ENCODE data around the gene ZG16.

- TF ChIP-seq, protein P1, sequence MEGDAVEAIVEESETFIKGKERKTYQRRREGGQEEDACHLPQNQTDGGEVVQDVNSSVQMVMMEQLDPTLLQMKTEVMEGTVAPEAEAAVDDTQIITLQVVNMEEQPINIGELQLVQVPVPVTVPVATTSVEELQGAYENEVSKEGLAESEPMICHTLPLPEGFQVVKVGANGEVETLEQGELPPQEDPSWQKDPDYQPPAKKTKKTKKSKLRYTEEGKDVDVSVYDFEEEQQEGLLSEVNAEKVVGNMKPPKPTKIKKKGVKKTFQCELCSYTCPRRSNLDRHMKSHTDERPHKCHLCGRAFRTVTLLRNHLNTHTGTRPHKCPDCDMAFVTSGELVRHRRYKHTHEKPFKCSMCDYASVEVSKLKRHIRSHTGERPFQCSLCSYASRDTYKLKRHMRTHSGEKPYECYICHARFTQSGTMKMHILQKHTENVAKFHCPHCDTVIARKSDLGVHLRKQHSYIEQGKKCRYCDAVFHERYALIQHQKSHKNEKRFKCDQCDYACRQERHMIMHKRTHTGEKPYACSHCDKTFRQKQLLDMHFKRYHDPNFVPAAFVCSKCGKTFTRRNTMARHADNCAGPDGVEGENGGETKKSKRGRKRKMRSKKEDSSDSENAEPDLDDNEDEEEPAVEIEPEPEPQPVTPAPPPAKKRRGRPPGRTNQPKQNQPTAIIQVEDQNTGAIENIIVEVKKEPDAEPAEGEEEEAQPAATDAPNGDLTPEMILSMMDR (IDR thresholded peaks at IDR 0.05), result no peak
- TF ChIP-seq NR3C1 (CRISPR knock-in tag; conservative IDR thresholded peaks at IDR 0.05; ENCODE audit: low read depth) (no peak), NR2C2 (CRISPR knock-in tag; IDR thresholded peaks at IDR 0.05) (no peak), ATF2 (CRISPR knock-in tag; IDR thresholded peaks at IDR 0.05; ENCODE audit: borderline replicate concordance, low read depth) (no peak), E2F5 (CRISPR knock-in tag; IDR thresholded peaks at IDR 0.05) (no peak), MXD4 (CRISPR knock-in tag; IDR thresholded peaks at IDR 0.05; ENCODE audit: borderline replicate concordance) (no peak), ELF4 (CRISPR knock-in tag; IDR thresholded peaks at IDR 0.05; ENCODE audit: low read depth) (no peak), E2F4 (CRISPR knock-in tag; IDR thresholded peaks at IDR 0.05; ENCODE audit: borderline replicate concordance, low read depth) (no peak), ZNF281 (CRISPR knock-in tag; IDR thresholded peaks at IDR 0.05) (no peak), GRHL2 (CRISPR knock-in tag; IDR thresholded peaks at IDR 0.05; ENCODE audit: insufficient replicate concordance, severe bottlenecking) (no peak)
- TF ChIP-seq, protein P2, sequence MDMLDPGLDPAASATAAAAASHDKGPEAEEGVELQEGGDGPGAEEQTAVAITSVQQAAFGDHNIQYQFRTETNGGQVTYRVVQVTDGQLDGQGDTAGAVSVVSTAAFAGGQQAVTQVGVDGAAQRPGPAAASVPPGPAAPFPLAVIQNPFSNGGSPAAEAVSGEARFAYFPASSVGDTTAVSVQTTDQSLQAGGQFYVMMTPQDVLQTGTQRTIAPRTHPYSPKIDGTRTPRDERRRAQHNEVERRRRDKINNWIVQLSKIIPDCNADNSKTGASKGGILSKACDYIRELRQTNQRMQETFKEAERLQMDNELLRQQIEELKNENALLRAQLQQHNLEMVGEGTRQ (CRISPR knock-in tag; IDR thresholded peaks at IDR 0.05), result no peak
These were observed 52.7 kb downstream of the ZG16 start for GRCh38 chr16:29830774-29831173.

Measured in WTC11 (cell line).